Neuronal stem cell (in vitro differentiated cells): ENCODE measurements around the gene ZSWIM4.

ENCODE experiments used
- DNase-seq: peaks from one replicate; pipeline ENCODE4 v3.0.0-alpha.2; 2013; ENCODE audit warnings: low spot score
- H2AFZ ChIP-seq: one replicate; pipeline ENCODE4 v1.6.1; 2013; ENCODE audit warnings: mild to moderate bottlenecking, low read length, inconsistent platforms
- H2AK5ac ChIP-seq: 2 replicates; pipeline ENCODE4 v1.6.1; 2013; ENCODE audit warnings: low read depth, mild to moderate bottlenecking, inconsistent platforms, low read length, moderate library complexity, mixed read lengths
- H2BK120ac ChIP-seq: 2 replicates; pipeline ENCODE4 v1.6.1; 2013; ENCODE audit warnings: low read depth, mild to moderate bottlenecking, inconsistent platforms, low read length, moderate library complexity, mixed read lengths
- H2BK12ac ChIP-seq: one replicate; pipeline ENCODE4 v1.6.1; 2013; ENCODE audit warnings: low read length, inconsistent platforms
- H2BK15ac ChIP-seq: 2 replicates; pipeline ENCODE4 v1.6.1; 2013; ENCODE audit warnings: mild to moderate bottlenecking, low read length, inconsistent platforms, mixed read lengths
- H2BK5ac ChIP-seq: one replicate; pipeline ENCODE4 v1.6.1; 2013; ENCODE audit warnings: inconsistent platforms, mild to moderate bottlenecking, low read length, moderate library complexity
- H3K14ac ChIP-seq: one replicate; pipeline ENCODE4 v1.6.1; 2013; ENCODE audit warnings: low read length, inconsistent platforms
- H3K18ac ChIP-seq: 2 replicates; pipeline ENCODE4 v1.6.1; 2013; ENCODE audit warnings: low read length, inconsistent platforms
- H3K23ac ChIP-seq: 2 replicates; pipeline ENCODE4 v1.6.1; 2013; ENCODE audit warnings: low read depth, mild to moderate bottlenecking, mixed read lengths, low read length, inconsistent platforms; ENCODE audit not compliant: poor library complexity
- H3K27ac ChIP-seq: replicated peaks from 3 replicates; pipeline ENCODE4 v1.5.1; 2013; ENCODE audit warnings: low read length, inconsistent platforms
- H3K27me3 ChIP-seq, 3 experiments: 2 replicates each; pipeline ENCODE4 v1.6.1; 2013; ENCODE audit warnings: low read length in 3 of 3, mild to moderate bottlenecking in 2 of 3, inconsistent platforms in 1 of 3, low read depth in 1 of 3, mixed read lengths in 1 of 3, moderate library complexity in 1 of 3; ENCODE audit not compliant: control insufficient read depth in 3 of 3, insufficient read depth in 3 of 3
- H3K36me3 ChIP-seq, 2 donors: replicated peaks in 1 of 2; 2 replicates each; pipeline ENCODE4 v1.6.1; 2013; ENCODE audit warnings: low read length in 2 of 2; ENCODE audit not compliant: control insufficient read depth in 2 of 2, insufficient read depth in 2 of 2
- H3K4ac ChIP-seq: 2 replicates; pipeline ENCODE4 v1.6.1; 2013; ENCODE audit warnings: inconsistent platforms, mild to moderate bottlenecking, low read length, moderate library complexity
- H3K4me1 ChIP-seq, 2 donors: 1 replicate in 1 of 2; 2 replicates in 1 of 2; pipeline ENCODE4 v1.6.1; 2013; ENCODE audit warnings: low read length in 2 of 2, low read depth in 1 of 2; ENCODE audit not compliant: control insufficient read depth in 2 of 2, insufficient read depth in 1 of 2
- H3K4me2 ChIP-seq: one replicate; pipeline ENCODE4 v1.6.1; 2013; ENCODE audit warnings: mild to moderate bottlenecking, low read length, inconsistent platforms; ENCODE audit not compliant: insufficient read depth, poor library complexity, severe bottlenecking
- H3K4me3 ChIP-seq, 2 donors: 2 replicates each; pipeline ENCODE4 v1.5.1; 2013; ENCODE audit warnings: low read length in 2 of 2, mild to moderate bottlenecking in 2 of 2, inconsistent platforms in 1 of 2, moderate library complexity in 1 of 2
- H3K79me1 ChIP-seq: one replicate; pipeline ENCODE4 v1.6.1; 2013; ENCODE audit warnings: low read depth, mild to moderate bottlenecking, inconsistent platforms, low read length, moderate library complexity
- H3K9ac ChIP-seq: one replicate; pipeline ENCODE4 v1.6.1; 2013; ENCODE audit warnings: mild to moderate bottlenecking, low read depth, low read length, inconsistent platforms; ENCODE audit not compliant: poor library complexity
- H3K9me3 ChIP-seq, 2 donors: replicated peaks in 1 of 2; 2 replicates each; pipeline versions ENCODE3 to v1.6.1; 2013; ENCODE audit warnings: low read length in 2 of 2, mild to moderate bottlenecking in 2 of 2, inconsistent platforms in 1 of 2, low read depth in 1 of 2, mixed read lengths in 1 of 2, moderate library complexity in 1 of 2; ENCODE audit not compliant: control insufficient read depth in 2 of 2, insufficient read depth in 1 of 2
- H4K8ac ChIP-seq: one replicate; pipeline ENCODE4 v1.6.1; 2013; ENCODE audit warnings: low read depth, mild to moderate bottlenecking, inconsistent platforms, low read length, moderate library complexity
- H4K91ac ChIP-seq: one replicate; pipeline ENCODE4 v1.6.1; 2013; ENCODE audit warnings: low read length, low read depth, mild to moderate bottlenecking, inconsistent platforms; ENCODE audit not compliant: poor library complexity
- WGBS, 2 donors: extraction: QIAGEN DNeasy Blood & Tissue Kit; methylation state at CpG; one replicate each; pipeline ENCODE4 v1.1.7; 2013; ENCODE audit warnings: missing lambda C conversion rate in 2 of 2, mixed read lengths in 1 of 2; ENCODE audit not compliant: insufficient read length in 2 of 2, insufficient replicate concordance in 1 of 2; ENCODE audit errors: extremely low coverage in 2 of 2; 5-methylcytosine and 5-hydroxymethylcytosine counted together

Gene ZSWIM4

DNA sequence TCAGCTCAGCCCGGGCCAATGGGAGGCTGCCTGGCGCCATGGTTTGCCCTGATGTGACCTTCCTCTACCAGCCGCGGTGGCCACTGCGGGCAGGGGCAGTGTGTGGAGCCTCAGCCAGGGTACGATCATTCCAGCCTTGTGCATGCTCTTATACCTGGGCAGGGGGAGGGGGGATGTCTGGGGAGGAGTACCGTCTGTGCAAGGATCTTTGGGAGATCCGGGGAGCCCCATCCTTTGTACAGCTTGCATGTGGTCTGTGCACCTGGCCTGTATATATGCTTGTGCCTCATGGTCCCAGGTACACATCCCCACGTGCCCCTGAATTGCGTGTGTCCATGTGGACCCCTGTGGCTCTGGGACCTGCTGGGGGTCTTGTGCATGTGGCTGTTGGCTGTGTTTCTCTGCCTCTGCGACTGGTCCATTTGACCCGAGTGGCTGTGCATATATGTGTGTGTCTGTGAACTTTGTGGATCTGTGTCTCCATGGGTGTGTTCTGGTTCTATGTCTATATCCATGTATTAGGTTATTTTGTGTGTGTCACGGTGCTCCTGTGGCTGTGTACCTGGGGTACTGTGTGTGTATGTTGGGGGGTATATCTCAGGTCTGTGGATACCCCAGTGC, 68.9 kb downstream of the ZSWIM4 start:
- Histone ChIP-seq H3K23ac (peak overlapping the region; percentile 57), H2AK5ac (peak overlapping the region; percentile 10), H3K18ac (peak overlapping the region; percentile 93), H3K4ac (peak overlapping the region; percentile 93), H2BK12ac (no peak overlapping the region), H3K4me1 (peaks cover 12 to 15% of the 10 kb centered on the region in 2 donors), H3K4me3 (no peak overlapping the region), H2BK120ac (no peak overlapping the region), H4K8ac (no peak overlapping the region), H3K14ac (peak overlapping the region; percentile 63), H2AFZ (peak overlapping the region; percentile 77), H3K27ac (no peak overlapping the region), H4K91ac (no peak overlapping the region), H3K27me3 (peaks cover 8 to 45% (median 43%) of the 10 kb centered on the region in 3 experiments), H2BK5ac (peak overlapping the region; percentile 87), H3K9ac (no peak overlapping the region), H2BK15ac (peak overlapping the region; percentile 19), H3K9me3 (peaks cover 0 to 4% of the 10 kb centered on the region in 2 donors), H3K4me2 (no peak overlapping the region), H3K79me1 (peaks cover 4% of the 10 kb centered on the region), H3K36me3 (no peaks in the 10 kb centered on the region)
- no peak for DNase-seq
- no CpG with 5 or more reads among the region's 13 CpGs for WGBS, 2 donors

DNA sequence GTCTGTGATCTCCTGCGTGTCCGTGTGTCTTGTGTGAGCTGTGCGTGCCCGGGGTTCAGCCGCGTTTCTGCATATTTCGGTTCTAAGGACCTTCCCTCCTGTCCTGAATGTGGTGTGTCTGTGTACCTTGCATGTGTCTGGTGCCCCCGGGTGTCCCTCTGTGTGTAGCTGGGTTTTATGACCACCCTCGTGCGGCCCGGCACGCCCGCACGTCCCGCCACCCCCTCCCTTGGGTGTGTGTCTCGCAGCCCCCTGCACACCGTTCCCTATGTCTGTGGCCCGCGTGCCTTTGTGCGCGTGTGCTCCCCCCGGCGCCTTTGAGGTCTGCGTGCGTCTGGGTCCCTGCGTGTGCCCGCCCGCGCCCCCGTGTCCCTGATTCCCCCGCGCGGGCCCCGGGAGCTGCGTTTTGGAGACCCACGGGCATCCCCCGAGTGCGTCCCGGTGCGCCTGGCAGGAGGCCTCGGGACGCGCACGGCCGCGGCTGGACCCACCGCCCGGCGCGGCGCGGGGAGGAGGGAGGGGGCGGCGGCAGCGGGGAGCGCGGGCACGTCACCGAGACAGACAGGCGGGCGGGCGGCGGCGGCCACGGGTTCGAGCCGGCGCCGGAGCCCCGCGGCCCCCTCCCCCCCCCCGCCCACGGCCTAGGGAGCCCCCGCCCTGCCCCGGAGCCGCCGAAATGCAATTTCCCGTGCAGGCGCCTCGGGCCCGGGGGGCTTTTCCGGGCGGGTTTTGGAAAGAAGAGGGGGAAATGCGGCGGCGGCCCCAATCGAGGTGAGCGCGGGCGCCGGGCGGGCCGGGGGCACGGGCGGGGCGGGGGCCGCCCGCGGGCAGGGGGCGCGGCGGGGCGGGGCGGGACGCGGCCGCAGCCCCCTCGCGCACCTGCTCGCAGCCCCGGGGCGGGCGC, 69.7 kb downstream of the ZSWIM4 start:
- no peak for DNase-seq
- no CpG with 5 or more reads among the region's 113 CpGs for WGBS, 2 donors
- H4K8ac ChIP-seq = no peak overlapping the region
- peak overlapping the region; percentile 80 for H3K4me2 ChIP-seq
- peak overlapping the region; percentile 93 for H2AFZ ChIP-seq
- peak overlapping the region; percentile 87 for H2BK5ac ChIP-seq
- no peaks in the 10 kb centered on the region for H3K36me3 ChIP-seq
- H2BK120ac ChIP-seq = no peak overlapping the region
- H3K9ac ChIP-seq = no peak overlapping the region
- no peak overlapping the region for H4K91ac ChIP-seq
- peaks cover 4% of the 10 kb centered on the region for H3K79me1 ChIP-seq
- peak overlapping the region; percentile 93 for H3K4ac ChIP-seq
- peaks cover 12 to 13% of the 10 kb centered on the region in 2 donors for H3K4me1 ChIP-seq
- peak overlapping the region; percentile 93 for H3K18ac ChIP-seq
- H3K27me3 ChIP-seq = peaks cover 8 to 45% (median 43%) of the 10 kb centered on the region in 3 experiments
- H2AK5ac ChIP-seq = peak overlapping the region; percentile 10
- H3K4me3 ChIP-seq = peak overlapping the region in 1 of 2 donors; percentile 43
- peak overlapping the region; percentile 73 for H2BK12ac ChIP-seq
- peak overlapping the region; percentile 99 for H3K23ac ChIP-seq
- peak overlapping the region; percentile 19 for H2BK15ac ChIP-seq
- H3K27ac ChIP-seq = no peak overlapping the region
- H3K14ac ChIP-seq = peak overlapping the region; percentile 63
- H3K9me3 ChIP-seq = peaks cover 0 to 4% of the 10 kb centered on the region in 2 donors

DNA sequence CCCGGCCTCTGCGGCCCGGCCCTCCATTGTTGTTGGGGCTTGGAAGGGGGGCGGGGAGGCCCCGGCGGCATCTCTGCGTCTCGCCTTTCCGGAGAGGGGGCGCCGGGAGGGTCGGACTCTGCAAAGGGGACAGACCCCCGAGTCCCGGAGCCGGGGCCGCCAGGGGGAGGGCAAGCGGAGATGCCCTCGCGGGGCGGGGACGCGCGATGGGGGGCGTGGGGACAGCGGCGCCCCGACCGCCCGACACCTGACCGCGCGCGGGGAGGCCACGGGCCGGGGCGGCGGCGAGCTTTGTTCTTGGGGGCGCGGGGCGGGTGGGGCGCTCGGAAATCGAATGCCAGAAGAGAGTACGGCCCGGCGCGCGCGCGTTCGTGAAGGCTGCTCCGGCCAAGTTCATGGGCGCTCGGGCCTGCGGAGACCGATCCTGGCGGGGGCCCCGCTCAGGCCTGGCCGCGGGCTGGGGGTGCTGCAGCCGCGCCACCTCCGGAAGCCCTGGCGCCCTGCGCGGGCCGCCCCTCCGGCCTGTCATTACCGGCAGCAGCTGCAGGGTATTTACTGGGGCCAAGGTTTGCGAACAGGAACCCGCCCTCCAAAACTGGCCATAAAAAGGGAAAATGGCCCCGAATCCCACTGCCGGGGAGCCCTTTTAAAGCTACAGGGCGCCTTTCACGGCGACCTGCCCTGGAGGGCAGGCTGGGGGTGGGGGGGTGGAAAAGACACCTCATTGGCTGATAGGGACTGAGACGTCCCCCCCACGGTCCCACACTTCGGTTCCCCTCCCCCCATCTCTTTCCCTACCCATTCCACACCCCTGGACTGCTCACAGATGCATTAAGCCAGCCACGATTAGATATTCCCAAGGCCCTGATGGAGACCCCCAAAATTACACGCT, 70.6 kb downstream of the ZSWIM4 start:
- WGBS, 2 donors = no CpG with 5 or more reads among the region's 82 CpGs
- H2BK15ac ChIP-seq = no peak overlapping the region
- peak overlapping the region; percentile 42 for H2BK12ac ChIP-seq
- peaks cover 8 to 49% (median 43%) of the 10 kb centered on the region in 3 experiments for H3K27me3 ChIP-seq
- no peak overlapping the region for H3K27ac ChIP-seq
- H3K79me1 ChIP-seq = peaks cover 4% of the 10 kb centered on the region
- H3K9me3 ChIP-seq = peaks cover 0 to 4% of the 10 kb centered on the region in 2 donors
- H3K36me3 ChIP-seq = no peaks in the 10 kb centered on the region
- H2AFZ ChIP-seq = peak overlapping the region; percentile 93
- H3K4me1 ChIP-seq = peaks cover 12 to 13% of the 10 kb centered on the region in 2 donors
- DNase-seq = no peak
- H3K4me3 ChIP-seq = peak overlapping the region; percentile 43 to 69
- peak overlapping the region; percentile 71 for H3K18ac ChIP-seq
- H2BK120ac ChIP-seq = peak overlapping the region; percentile 39
- H3K4ac ChIP-seq = peak overlapping the region; percentile 78
- peak overlapping the region; percentile 80 for H3K4me2 ChIP-seq
- H2BK5ac ChIP-seq = peak overlapping the region; percentile 3
- H3K14ac ChIP-seq = peak overlapping the region; percentile 58
- H4K8ac ChIP-seq = no peak overlapping the region
- H4K91ac ChIP-seq = peak overlapping the region; percentile 92
- peak overlapping the region; percentile 60 for H3K9ac ChIP-seq
- H2AK5ac ChIP-seq = peak overlapping the region; percentile 56
- H3K23ac ChIP-seq = peak overlapping the region; percentile 1
